Right kidney (tissue), 1 donor: ENCODE results near the gene DPF1.
"Not testable (repeated sequence)": the region's sequence is repeated elsewhere in the genome, so short reads cannot be mapped to it uniquely, and the experiment has no call there.

Source experiments
- DNase-seq: peaks from one replicate; pipeline ENCODE4 v3.0.0-alpha.2; 2016

DPF1 gene

GRCh38 chr19:38250821-38251563 is 27.0 kb upstream of the DPF1 start:
- peak; percentile 67 for DNase-seq

GRCh38 chr19:38250428-38250820 is 26.4 kb upstream of the DPF1 start:
- no peak for DNase-seq

GRCh38 chr19:38248421-38248820 is 24.4 kb upstream of the DPF1 start:
- DNase-seq, result no peak

GRCh38 chr19:38247734-38248268 is 23.8 kb upstream of the DPF1 start:
- no peak for DNase-seq

GRCh38 chr19:38247126-38247525 is 23.1 kb upstream of the DPF1 start:
- no peak for DNase-seq

- DNase-seq, result no peak
Measured at GRCh38 chr19:38245826-38246498, 21.9 kb upstream of the DPF1 start.

GRCh38 chr19:38243279-38243673 is 19.3 kb upstream of the DPF1 start:
- no peak for DNase-seq

GRCh38 chr19:38239816-38240215 is 15.8 kb upstream of the DPF1 start:
- no peak for DNase-seq

- no peak for DNase-seq
Measured at GRCh38 chr19:38234615-38235014, 10.6 kb upstream of the DPF1 start.

GRCh38 chr19:38233740-38234251 is 9.8 kb upstream of the DPF1 start:
- no peak for DNase-seq

GRCh38 chr19:38231918-38232317 is 7.9 kb upstream of the DPF1 start:
- no peak for DNase-seq

- not testable (repeated sequence) for DNase-seq
Measured at GRCh38 chr19:38230506-38231133, 6.6 kb upstream of the DPF1 start.

GRCh38 chr19:38229585-38230073 is 5.6 kb upstream of the DPF1 start:
- DNase-seq, result no peak

GRCh38 chr19:38228491-38229439 is 4.7 kb upstream of the DPF1 start:
- DNase-seq, result no peak

GRCh38 chr19:38228005-38228377 is 4.0 kb upstream of the DPF1 start:
- DNase-seq, result no peak

- DNase-seq, result no peak
Measured at GRCh38 chr19:38227287-38228004, 3.4 kb upstream of the DPF1 start.

GRCh38 chr19:38224863-38225218 is 819 bp upstream of the DPF1 start:
- DNase-seq, result not testable (repeated sequence)

GRCh38 chr19:38223617-38224013 is 407 bp downstream of the DPF1 start:
- DNase-seq, result no peak

- no peak for DNase-seq
Measured at GRCh38 chr19:38223119-38223523, 901 bp downstream of the DPF1 start.

GRCh38 chr19:38221919-38222830 is 1.8 kb downstream of the DPF1 start:
- DNase-seq, result no peak
